Epidermal melanocyte (primary cell): ENCODE results near the gene TMBIM4.
A peak's percentile ranks its signal among the peaks of the same experiment; 100 is the strongest.
"Not testable (repeated sequence)": the region's sequence is repeated elsewhere in the genome, so short reads cannot be mapped to it uniquely, and the experiment has no call there.

Experiments
- DNase-seq: peaks from one replicate; pipeline ENCODE4 v3.0.0; 2011; ENCODE audit warnings: low spot score; ENCODE audit not compliant: insufficient read length

The TMBIM4 gene

DNA sequence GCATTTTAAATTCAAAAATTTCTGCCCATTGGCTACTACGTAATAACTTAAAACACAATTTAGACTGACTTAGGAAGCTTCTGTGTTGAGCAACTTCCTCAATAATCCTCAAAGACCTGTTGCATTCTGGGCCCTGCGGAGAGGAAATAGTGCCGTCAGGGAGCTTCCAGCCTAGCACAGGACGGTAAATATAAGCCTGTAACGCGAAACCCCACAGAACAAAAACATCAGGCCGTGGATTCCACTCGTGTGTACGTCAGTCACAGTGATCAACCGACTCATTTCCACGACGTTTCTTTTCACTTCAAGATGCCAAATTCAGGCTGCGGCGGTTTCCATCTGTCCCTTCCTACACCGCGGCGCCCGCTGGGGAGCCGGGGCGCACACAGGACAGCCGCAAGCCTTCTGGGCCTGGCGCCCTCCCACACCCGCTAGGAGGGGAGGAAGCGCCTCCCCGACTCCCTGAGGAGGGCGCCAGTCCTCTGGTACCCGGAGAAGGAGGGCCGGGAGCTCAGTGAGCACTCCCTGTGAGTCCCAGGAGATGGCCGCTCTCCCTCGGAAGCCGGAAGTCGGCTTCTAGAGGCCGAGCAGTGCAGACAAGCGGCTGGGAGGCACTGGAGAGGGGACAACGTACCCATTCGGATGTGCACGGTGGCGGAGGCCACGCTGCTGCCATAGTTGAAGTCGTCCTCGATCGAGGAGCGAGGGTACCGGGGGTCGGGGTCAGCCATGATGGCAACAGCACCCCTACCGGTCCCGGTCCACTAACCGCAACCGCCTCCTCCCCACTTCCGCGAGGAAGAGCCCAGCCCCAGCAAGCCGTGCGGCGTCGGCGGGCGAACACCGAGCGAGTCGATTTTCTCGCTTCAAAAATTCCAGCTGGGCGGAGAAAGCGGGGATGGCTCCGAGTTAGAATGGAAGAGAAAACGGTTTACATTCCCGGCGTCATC, at the start of gene TMBIM4:
TSS of gene TMBIM4 (minus strand) at position 776 of the 950 bp plus-strand sequence. CDS start at position 731, 45 bp downstream.
- DNase-seq, result peak; percentile 88

DNA sequence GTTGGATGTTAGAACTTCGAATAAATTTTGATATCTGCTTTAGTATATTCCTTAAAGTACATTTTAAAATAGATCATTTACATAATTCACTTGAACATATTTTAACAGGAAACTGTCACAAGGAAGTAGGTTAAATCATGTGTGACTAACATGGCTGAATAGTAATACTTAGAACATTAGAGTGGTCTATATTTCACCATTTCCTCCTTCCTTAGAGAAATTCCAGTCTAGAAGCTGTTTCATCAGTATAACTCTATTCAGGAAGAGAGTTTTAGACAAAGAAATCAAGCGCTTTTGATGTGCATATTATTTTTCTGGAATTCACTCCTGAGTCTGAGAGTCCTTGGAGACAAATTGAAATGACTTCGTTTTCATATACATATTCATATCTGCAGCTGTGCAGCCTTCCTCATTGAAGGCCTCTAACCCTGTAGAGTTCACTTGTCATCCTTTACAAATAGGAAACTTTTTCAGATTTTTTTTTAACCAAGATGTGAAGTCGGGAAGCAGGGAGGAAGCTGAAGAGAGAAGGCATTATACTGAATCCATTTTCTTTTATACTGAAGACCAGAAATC, 47.6 kb upstream of the TMBIM4 start:
- DNase-seq, result no peak

DNA sequence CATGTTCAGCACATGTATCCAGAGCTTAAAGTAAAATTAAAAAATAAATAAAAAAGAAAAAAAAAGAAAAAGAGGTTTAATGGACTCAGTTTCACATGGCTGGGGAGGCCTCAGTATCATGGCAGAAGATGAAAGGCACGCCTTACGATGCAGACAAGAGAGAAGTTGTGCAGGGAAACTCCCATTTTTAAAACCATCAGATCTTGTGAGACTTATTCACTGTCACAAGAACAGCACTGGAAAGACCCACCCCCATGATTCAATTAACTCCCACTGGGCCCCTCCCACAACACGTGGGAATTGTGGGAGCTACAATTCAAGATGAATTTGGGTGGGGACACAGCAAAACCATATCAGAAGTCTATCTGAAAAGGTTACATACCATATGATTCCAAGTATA, 43.2 kb upstream of the TMBIM4 start:
- not testable (repeated sequence) for DNase-seq

- not testable (repeated sequence) for DNase-seq
Observed at GRCh38 chr12:66211573-66211972, 41.8 kb upstream of the TMBIM4 start.

DNA sequence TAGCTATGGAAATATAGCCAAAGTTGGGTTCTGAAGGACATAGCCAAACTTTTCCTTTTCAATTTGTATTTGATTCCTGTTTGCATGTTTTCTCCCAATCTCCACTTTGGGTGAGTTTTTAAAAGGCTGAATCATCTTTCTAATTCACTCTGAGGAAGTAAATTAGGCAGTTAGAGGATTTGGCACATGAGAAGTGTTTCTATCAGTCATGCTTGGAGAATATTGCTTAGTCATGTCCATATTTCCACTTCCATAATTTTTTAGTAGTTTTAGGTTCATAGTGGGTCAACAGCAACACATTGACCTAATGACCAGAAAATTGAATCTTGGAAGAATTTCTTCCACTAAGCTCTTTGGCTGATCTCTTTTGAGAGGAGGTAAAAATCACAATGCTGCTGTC, 41.0 kb upstream of the TMBIM4 start:
- no peak for DNase-seq

GRCh38 chr12:66206141-66206540, 36.3 kb upstream of the TMBIM4 start:
- DNase-seq, result no peak

GRCh38 chr12:66203820-66204219, 34.0 kb upstream of the TMBIM4 start:
- no peak for DNase-seq

GRCh38 chr12:66199831-66200509, 30.2 kb upstream of the TMBIM4 start:
- DNase-seq, result no peak

GRCh38 chr12:66199141-66199540, 29.3 kb upstream of the TMBIM4 start:
- no peak for DNase-seq

DNA sequence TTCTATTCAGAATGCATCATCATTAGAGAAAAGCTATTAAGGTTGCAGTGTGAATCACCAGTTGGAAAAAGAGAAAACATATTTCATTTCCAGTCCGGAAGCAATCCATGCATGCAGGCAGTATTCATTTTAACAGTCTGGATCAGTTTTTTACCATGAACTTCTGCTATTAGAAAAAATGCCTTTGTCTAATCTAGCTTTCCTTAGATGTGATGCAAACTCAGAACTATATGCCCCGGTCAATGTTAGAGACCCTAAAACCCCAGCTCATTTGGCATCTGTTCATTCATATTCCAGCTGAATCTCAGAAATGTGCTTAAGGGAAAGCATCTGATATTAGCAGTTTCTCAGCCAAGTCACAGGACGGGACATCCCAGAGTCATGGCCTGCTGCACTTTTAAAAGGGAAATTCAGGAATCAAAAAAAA, 27.7 kb upstream of the TMBIM4 start:
- no peak for DNase-seq

DNA sequence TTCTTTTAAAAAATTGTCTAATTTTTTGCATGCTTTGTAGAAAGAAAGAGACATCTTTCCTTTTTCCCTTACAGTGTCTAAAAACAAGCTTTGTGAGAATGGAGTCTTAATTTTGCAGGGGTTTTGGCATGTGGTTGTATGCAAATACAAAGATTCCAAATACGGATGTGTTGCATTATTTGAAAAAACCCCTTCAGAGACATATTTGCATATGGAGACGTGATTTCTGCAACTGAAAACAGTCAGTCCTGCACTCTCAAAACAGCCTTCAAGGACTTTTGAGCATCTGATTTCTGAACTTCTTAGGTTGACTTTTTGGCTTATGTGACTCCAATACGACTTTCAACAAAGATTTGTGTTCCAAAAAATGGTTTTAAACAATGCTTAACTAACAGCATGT, 27.0 kb upstream of the TMBIM4 start:
- DNase-seq, result no peak

- no peak for DNase-seq
Observed at GRCh38 chr12:66195242-66195641, 25.4 kb upstream of the TMBIM4 start.

- DNase-seq, result no peak
Observed at GRCh38 chr12:66194122-66194521, 24.3 kb upstream of the TMBIM4 start.

- DNase-seq, result no peak
Observed at GRCh38 chr12:66191547-66192126, 21.8 kb upstream of the TMBIM4 start.

- no peak for DNase-seq
Observed at GRCh38 chr12:66190519-66191370, 20.9 kb upstream of the TMBIM4 start.

- no peak for DNase-seq
Observed at GRCh38 chr12:66189889-66190288, 20.1 kb upstream of the TMBIM4 start.

DNA sequence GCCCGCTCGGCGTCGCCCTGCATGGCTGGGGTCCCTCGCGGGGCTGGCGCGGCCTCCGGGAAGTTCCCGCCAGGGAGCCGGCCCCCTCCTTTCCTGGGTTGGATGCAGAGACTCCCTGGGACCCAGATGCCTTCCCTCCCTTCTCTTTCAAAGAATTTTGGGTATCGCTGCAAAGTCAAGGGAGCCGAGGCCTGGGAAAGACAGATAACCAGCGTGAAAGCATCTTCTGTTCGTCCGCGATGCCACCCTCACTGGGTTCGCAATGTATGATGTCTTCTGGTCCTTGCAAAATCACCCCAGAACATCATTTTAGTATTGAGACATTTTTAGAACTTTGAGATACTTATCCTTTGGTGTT, 19.7 kb upstream of the TMBIM4 start:
- no peak for DNase-seq

GRCh38 chr12:66188584-66189485, 19.0 kb upstream of the TMBIM4 start, which contains the start of gene IRAK3:
Gene IRAK3, plus strand, starts transcription at chr12:66189214. Its CDS starts 86 bp downstream, at chr12:66189300.
- peak; percentile 53 for DNase-seq

GRCh38 chr12:66187821-66188220, 18.0 kb upstream of the TMBIM4 start:
- DNase-seq, result no peak

DNA sequence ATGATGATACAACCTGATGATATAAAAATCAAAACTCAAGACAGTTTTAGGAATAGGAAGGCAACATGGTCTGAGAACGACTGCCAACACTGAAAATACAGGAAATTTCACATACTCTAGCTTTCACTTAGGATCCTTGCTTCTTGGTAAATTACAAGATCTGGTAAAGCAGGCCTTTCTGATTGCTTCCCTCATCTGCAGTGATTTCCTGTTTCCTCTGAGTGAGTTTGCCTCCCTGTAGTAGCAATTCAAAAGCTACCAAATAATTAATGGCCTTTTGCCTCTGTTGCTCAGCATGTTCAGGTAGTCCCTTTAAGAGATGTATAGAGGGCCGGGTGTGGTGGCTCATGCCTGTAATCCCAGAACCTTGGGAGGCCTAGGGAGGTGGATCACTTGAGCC, 17.2 kb upstream of the TMBIM4 start:
- no peak for DNase-seq
